GM12878 (cell line): ENCODE data around the gene NUP214. TPM values are rescaled to one million over a fixed set of nuclear protein-coding genes. Genes with fewer than 3 reads are reported as not detected.

ENCODE experiments used
- ATAC-seq: fragments of 200-7000 bp; cut with Tn5 transposase; 3 replicates; pipeline ENCODE4 v1.9.1; 2020; ENCODE audit warnings: mild to moderate bottlenecking, moderate library complexity
- BruUV-seq: library from RNA; stranded (reverse); fragments of 400-500 nt; replicated peaks from 2 replicates; lab custom pipeline; 2021; lab: Mats Ljungman, UMichigan
- CTCF ChIA-PET: fragments of 300-600 bp; sonication (Branson Sonifier 250); formaldehyde crosslinking; extraction: SDS; loops from one replicate; lab custom pipeline; 2021; ENCODE audit warnings: inconsistent platforms; lab: Yijun Ruan, JAX
- POLR2A ChIA-PET: fragments of 350-600 bp; formaldehyde crosslinking; extraction: SDS; loops from one replicate; lab custom pipeline; 2021; ENCODE audit warnings: inconsistent platforms; lab: Charles Lee
- RAD21 ChIA-PET: fragments of 300-600 bp; sonication (Branson Sonifier 250); formaldehyde crosslinking; loops from one replicate; lab custom pipeline; 2023; ENCODE audit warnings: antibody characterized with exemption; ENCODE audit not compliant: unreplicated experiment; lab: Charles Lee
- SMC1A ChIA-PET: fragments of 300-600 bp; sonication (Branson Sonifier 250); formaldehyde crosslinking; loops from one replicate; lab custom pipeline; 2023; ENCODE audit not compliant: unreplicated experiment, uncharacterized antibody; lab: Charles Lee
- DNase-seq: peaks from one replicate; pipeline ENCODE4 v3.0.0-alpha.2; 2011; ENCODE audit warnings: low read depth, low spot score
- FAIRE-seq: peaks from 3 replicates; lab custom pipeline; 2011; peaks lifted over from hg19 to GRCh38; lab: Jason Lieb, UNC
- H2AFZ ChIP-seq: 2 replicates; pipeline ENCODE4 v1.6.0; 2011; ENCODE audit warnings: low read depth, low read length, control low read depth; ENCODE audit not compliant: control insufficient read depth
- H3K27ac ChIP-seq: 2 replicates; pipeline ENCODE4 v1.5.1; 2011; ENCODE audit warnings: control low read depth; ENCODE audit not compliant: control insufficient read depth, insufficient read depth
- H3K27me3 ChIP-seq, 2 experiments: replicated peaks in 1 of 2; 2 replicates each; pipeline versions ENCODE4 v1.6.0 to v1.6.1; 2011; ENCODE audit warnings: low read length in 1 of 2; ENCODE audit not compliant: control insufficient read depth in 2 of 2, insufficient read depth in 2 of 2
- H3K36me3 ChIP-seq, 2 experiments: 2 replicates each; pipeline ENCODE4 v1.5.1; 2011; ENCODE audit warnings: low read length in 1 of 2; ENCODE audit not compliant: control insufficient read depth in 2 of 2, insufficient read depth in 2 of 2
- H3K4me1 ChIP-seq: 2 replicates; pipeline ENCODE4 v1.6.1; 2011; ENCODE audit warnings: mild to moderate bottlenecking, low read length, moderate library complexity, mixed read lengths; ENCODE audit not compliant: control insufficient read depth, insufficient read depth
- H3K4me2 ChIP-seq: 2 replicates; pipeline ENCODE4 v1.6.0; 2011; ENCODE audit warnings: control low read depth; ENCODE audit not compliant: control insufficient read depth, insufficient read depth
- H3K4me3 ChIP-seq: fragments of 200-600 bp; sonication (generic); 2 replicates; pipeline ENCODE4 v1.5.1; 2016
- H3K79me2 ChIP-seq: 2 replicates; pipeline ENCODE4 v1.6.0; 2011; ENCODE audit warnings: low read length; ENCODE audit not compliant: control insufficient read depth, insufficient read depth
- H3K9ac ChIP-seq: 2 replicates; pipeline ENCODE4 v1.8.0; 2011; ENCODE audit warnings: low read length, control low read depth, mixed read lengths; ENCODE audit not compliant: control insufficient read depth, insufficient read depth
- H3K9me3 ChIP-seq: replicated peaks from 3 replicates; pipeline ENCODE4 v1.5.1; 2011; ENCODE audit warnings: mild to moderate bottlenecking, low read length; ENCODE audit not compliant: control insufficient read depth, insufficient read depth
- H4K20me1 ChIP-seq: 2 replicates; pipeline ENCODE4 v1.6.0; 2011; ENCODE audit not compliant: control insufficient read depth, insufficient read depth
- CREM ChIP-seq: IDR thresholded peaks from 2 replicates; pipeline ENCODE4 v1.6.1; 2014; ENCODE audit warnings: antibody characterized with exemption, low read depth
- CUX1 ChIP-seq: IDR thresholded peaks from 2 replicates; pipeline ENCODE4 v1.6.1; 2012; ENCODE audit warnings: improper control_type of control experiment, low read depth, low read length; ENCODE audit not compliant: insufficient replicate concordance
- E4F1 ChIP-seq: fragments of 450-650 bp; IDR thresholded peaks from 2 replicates; pipeline ENCODE4 v1.6.1; 2018; ENCODE audit warnings: borderline replicate concordance, mild to moderate bottlenecking; ENCODE audit not compliant: partially characterized antibody
- GATAD2B ChIP-seq: fragments of 450-650 bp; conservative IDR thresholded peaks from 2 replicates; pipeline ENCODE4 v1.6.1; 2017; ENCODE audit warnings: low read depth, mild to moderate bottlenecking, moderate library complexity
- KLF5 ChIP-seq: fragments of 450-650 bp; IDR thresholded peaks from 2 replicates; pipeline ENCODE4 v1.6.1; 2014; ENCODE audit warnings: mild to moderate bottlenecking; ENCODE audit not compliant: partially characterized antibody
- NFYA ChIP-seq: IDR thresholded peaks from 2 replicates; pipeline ENCODE4 v1.6.1; 2011; ENCODE audit warnings: low read depth, mild to moderate bottlenecking, low read length, improper control_type of control experiment, borderline replicate concordance
- STAT3 ChIP-seq: IDR thresholded peaks from 2 replicates; pipeline ENCODE4 v1.6.1; 2011; ENCODE audit warnings: low read depth, low read length, improper control_type of control experiment
- TBL1XR1 ChIP-seq: IDR thresholded peaks from 2 replicates; pipeline ENCODE4 v1.6.1; 2012; ENCODE audit warnings: low read depth, low read length, improper control_type of control experiment
- USF1 ChIP-seq: IDR thresholded peaks from 2 replicates; pipeline ENCODE4 v1.6.1; 2011; ENCODE audit warnings: borderline replicate concordance, low read depth, mild to moderate bottlenecking, moderate library complexity, mixed read lengths, low read length; ENCODE audit not compliant: insufficient read depth; ENCODE audit errors: extremely low read length
- USF2 ChIP-seq: IDR thresholded peaks from 2 replicates; pipeline ENCODE4 v1.6.1; 2011; ENCODE audit warnings: low read depth, low read length, improper control_type of control experiment, borderline replicate concordance
- ZBTB4 ChIP-seq: fragments of 450-650 bp; formaldehyde crosslinking; IDR thresholded peaks from 2 replicates; pipeline ENCODE4 v1.4.0; 2022; ENCODE audit warnings: mild to moderate bottlenecking, moderate library complexity
- WGBS: methylation state at CpG from one replicate; pipeline ENCODE4 v1.1.6; 2016; ENCODE audit warnings: low lambda C conversion rate; ENCODE audit not compliant: insufficient replicate concordance, insufficient coverage; ENCODE audit errors: missing lambda C conversion rate; 5-methylcytosine and 5-hydroxymethylcytosine counted together
- in situ Hi-C: fragments of 300-500 bp; cut with MboI; formaldehyde crosslinking; loops from 9 replicates; pipeline ENCODE4 v1.14.3; 2018; ENCODE audit warnings: mixed read lengths
- intact Hi-C: fragments of 100-400 bp; cut with micrococcal nuclease; formaldehyde crosslinking; loops from one replicate; pipeline ENCODE4 v1.14.2; 2022; ENCODE audit not compliant: unreplicated experiment
- polyA plus RNA-seq, 11 experiments: library from polyadenylated mRNA; depleted of rRNA in 4 of 11; unstranded in 6 of 11; stranded (reverse) in 5 of 11; fragments of >200 nt; fragmentation: Nextera tagmentation in 4 of 11; fragmentation: Illumina TruSeq in 1 of 11; extraction: Ambion mirVana in 4 of 11; extraction: Trizol in 1 of 11; gene quantifications; 1 replicate in 1 of 11; 2 replicates in 10 of 11; pipeline versions ENCODE4 v1.2.1 to v1.2.3, GENCODE V29; 2011 to 2016; ENCODE audit warnings: inconsistent platforms in 2 of 11, missing spikeins in 2 of 11, low read depth in 1 of 11
- total RNA-seq, 4 experiments: library from RNA; depleted of rRNA in 3 of 4; stranded (reverse); fragments of >200 nt in 3 of 4; fragmentation: Illumina TruSeq in 1 of 4; extraction: Trizol in 1 of 4; gene quantifications; 2 replicates each; pipeline versions ENCODE4 v1.2.1 to v1.2.3, GENCODE V29; 2013 to 2021

NUP214 gene
- total and polyA plus RNA-seq, 10 of the 15 experiments (the other 5 are each of a cell fraction or from before 2014, with no cell fraction given) = 11.7 to 53.8 (median 17.6) TPM

GRCh38 chr9:131107760-131108159 lies 17.6 kb upstream of the NUP214 start:
- BruUV-seq = no TSS peak
- no peak for TF ChIP-seq ZBTB4 (CRISPR knock-in tag)
- no peak for TF ChIP-seq STAT3
- TF ChIP-seq KLF5 = no peak
- TF ChIP-seq TBL1XR1 = no peak
- no peak for TF ChIP-seq GATAD2B
- no peak for TF ChIP-seq E4F1
- TF ChIP-seq CREM = no peak
- TF ChIP-seq USF1 = no peak
- no peak for TF ChIP-seq CUX1
- TF ChIP-seq USF2 = no peak
- no peak for TF ChIP-seq NFYA

More at GRCh38 chr9:131107760-131108159, 17.6 kb upstream of the NUP214 start:
- ATAC-seq = no peak
- H3K4me1 ChIP-seq = no peaks in the 10 kb centered on the region
- POLR2A ChIA-PET = no interaction called here
- CTCF ChIA-PET = no interaction called here
- SMC1A ChIA-PET = no interaction called here
- no peaks in the 10 kb centered on the region for H3K9me3 ChIP-seq
- no peak for FAIRE-seq
- no peak overlapping the region for H3K9ac ChIP-seq
- no peaks in the 10 kb centered on the region for H3K79me2 ChIP-seq
- DNase-seq = no peak
- in situ Hi-C loops = no loop called here
- intact Hi-C loops = no loop called here
- no peaks in the 10 kb centered on the region for H3K36me3 ChIP-seq
- H3K27me3 ChIP-seq = peaks cover 1 to 2% of the 10 kb centered on the region in 2 experiments; a peak in 1 of 4 replicates
- RAD21 ChIA-PET = no interaction called here
- no peak overlapping the region for H3K4me3 ChIP-seq
- H3K27ac ChIP-seq = no peak overlapping the region
- no peak overlapping the region for H2AFZ ChIP-seq
- H3K4me2 ChIP-seq = no peak overlapping the region
- no peaks in the 10 kb centered on the region for H4K20me1 ChIP-seq
- 48% methylated on average over 8 of the region's 8 CpGs for WGBS
